ENCODE results near the gene ZSCAN20. TPM values are rescaled to one million over a fixed set of nuclear protein-coding genes. Genes with fewer than 3 reads are reported as not detected.

Gene ZSCAN20
- total and polyA plus RNA-seq, 12 donors: 0.84 to 12.7 (median 4.1) TPM

GRCh38 chr1:33471416-33471815 lies 1.0 kb upstream of the ZSCAN20 start:
- 61 to 82% (median 80%) methylated on average over 4 of the region's 4 CpGs for WGBS, 4 donors
- TF ChIP-seq CTCF (IDR thresholded peaks at IDR 0.05): no peak
- no peak for TF ChIP-seq POLR2A (IDR thresholded peaks at IDR 0.05)
- Histone ChIP-seq H3K9me3 (replicated peaks in 1 of 3) (no peaks in the 10 kb centered on the region), H3K4me3 (no peak overlapping the region), H3K36me3 (replicated peaks in 1 of 2) (no peaks in the 10 kb centered on the region), H3K4me1 (replicated peaks in 1 of 2) (peaks cover 9 to 28% of the 10 kb centered on the region in 2 donors), H3K27me3 (no peaks in the 10 kb centered on the region), H3K27ac (peak overlapping the region in 1 of 5 donors; percentile 68)
- intact Hi-C loops (cut with DNase I): loop anchor here (5.0 to 10.0 kb wide), 2 partner anchors 141 to 143 kb away; no protein-coding TSS in a partner anchor
- no peak for DNase-seq

- peaks cover 9 to 28% of the 10 kb centered on the region in 2 donors for H3K4me1 ChIP-seq (replicated peaks in 1 of 2)
- no peak for TF ChIP-seq CTCF (IDR thresholded peaks at IDR 0.05)
- TF ChIP-seq POLR2A (IDR thresholded peaks at IDR 0.05): no peak
- H3K4me3 ChIP-seq: peak overlapping the region in 1 of 4 donors; percentile 74
- no peaks in the 10 kb centered on the region for H3K27me3 ChIP-seq
- no peaks in the 10 kb centered on the region for H3K36me3 ChIP-seq (replicated peaks in 1 of 2)
- peak overlapping the region in 1 of 5 donors; percentile 5 for H3K27ac ChIP-seq
- intact Hi-C loops (cut with DNase I): loop anchor here (5.0 to 10.0 kb wide), 2 partner anchors 138 to 141 kb away; no protein-coding TSS in a partner anchor
- peak in 6 of 7 donors; percentile 45 to 60 (median 50) for DNase-seq
- H3K9me3 ChIP-seq (replicated peaks in 1 of 3): no peaks in the 10 kb centered on the region
Measured at GRCh38 chr1:33473900-33474299, 1.5 kb downstream of the ZSCAN20 start.

GRCh38 chr1:33477451-33477850 lies 5.0 kb downstream of the ZSCAN20 start:
- DNase-seq: no peak
- no peak overlapping the region for H3K27ac ChIP-seq
- H3K4me1 ChIP-seq (replicated peaks in 1 of 2): peaks cover 9 to 14% of the 10 kb centered on the region in 2 donors
- no peak overlapping the region for H3K4me3 ChIP-seq
- H3K27me3 ChIP-seq: no peaks in the 10 kb centered on the region
- WGBS, 4 donors: 70 to 90% (median 73%) methylated on average over 4 of the region's 4 CpGs
- no peaks in the 10 kb centered on the region for H3K9me3 ChIP-seq (replicated peaks in 1 of 3)
- TF ChIP-seq POLR2A (IDR thresholded peaks at IDR 0.05): no peak
- TF ChIP-seq CTCF (IDR thresholded peaks at IDR 0.05): no peak
- peaks cover 0 to 8% of the 10 kb centered on the region in 2 donors for H3K36me3 ChIP-seq (replicated peaks in 1 of 2)
- intact Hi-C loops (cut with DNase I): loop anchor here in 1 of 2 donors (10.0 kb wide), 1 partner anchor 137 kb away; no protein-coding TSS in a partner anchor

GRCh38 chr1:33482412-33482811 lies 10.0 kb downstream of the ZSCAN20 start:
- 90 to 95% (median 92%) methylated on average over 2 of the region's 2 CpGs for WGBS, 4 donors
- no peaks in the 10 kb centered on the region for H3K27me3 ChIP-seq
- H3K36me3 ChIP-seq (replicated peaks in 1 of 2): peaks cover 0 to 8% of the 10 kb centered on the region in 2 donors
- no peak for DNase-seq
- H3K9me3 ChIP-seq (replicated peaks in 1 of 3): peaks cover 0 to 10% (median 0%) of the 10 kb centered on the region in 3 donors
- intact Hi-C loops (cut with DNase I): no loop called here
- TF ChIP-seq CTCF (IDR thresholded peaks at IDR 0.05): no peak
- no peak for TF ChIP-seq POLR2A (IDR thresholded peaks at IDR 0.05)
- H3K4me3 ChIP-seq: no peak overlapping the region
- no peaks in the 10 kb centered on the region for H3K4me1 ChIP-seq (replicated peaks in 1 of 2)
- H3K27ac ChIP-seq: no peak overlapping the region
